ENCODE data around the gene KREMEN1.

Gene KREMEN1

GRCh38 chr22:29083933-29084591, 11.2 kb downstream of the KREMEN1 start:
- no peak overlapping the region for H3K4me2 ChIP-seq (ENCODE audit: low read depth, low read length)
- no peak overlapping the region for H2AFZ ChIP-seq (ENCODE audit: low read length)
- no peak overlapping the region for H3K27ac ChIP-seq (ENCODE audit: low read length)
- no peaks in the 10 kb centered on the region for H3K9me3 ChIP-seq (replicated peaks; ENCODE audit: insufficient read depth, low read length)
- H3K79me2 ChIP-seq (ENCODE audit: low read length): no peaks in the 10 kb centered on the region
- H3K4me1 ChIP-seq (ENCODE audit: low read length): no peaks in the 10 kb centered on the region
- TF ChIP-seq EZH2phosphoT487 (IDR thresholded peaks at IDR 0.05; ENCODE audit: low read length) (no peak), EZH2 (optimal IDR thresholded peaks at IDR 0.05; ENCODE audit: low read depth, low read length) (no peak), CTCF (IDR thresholded peaks at IDR 0.05; ENCODE audit: low read length) (no peak)
- H3F3A ChIP-seq (ENCODE audit: insufficient read depth, low read length): no peaks in the 10 kb centered on the region
- H3K4me3 ChIP-seq (ENCODE audit: low read length): no peak overlapping the region
- no peaks in the 10 kb centered on the region for H3K27me3 ChIP-seq (replicated peaks; ENCODE audit: insufficient read depth, low read length)
- H3K9ac ChIP-seq (ENCODE audit: low read length): no peak overlapping the region
- H3K9me2 ChIP-seq (replicated peaks; ENCODE audit: insufficient read depth, low read length): no peaks in the 10 kb centered on the region
- no peak for DNase-seq
- no peaks in the 10 kb centered on the region for H3K36me3 ChIP-seq (replicated peaks; ENCODE audit: insufficient read depth, low read length)
- no peaks in the 10 kb centered on the region for H4K20me1 ChIP-seq (ENCODE audit: insufficient read depth, low read length)

GRCh38 chr22:29087012-29087411, 14.2 kb downstream of the KREMEN1 start:
- no peaks in the 10 kb centered on the region for H3K9me2 ChIP-seq (replicated peaks; ENCODE audit: insufficient read depth, low read length)
- H3K4me1 ChIP-seq (ENCODE audit: low read length): no peaks in the 10 kb centered on the region
- H3K79me2 ChIP-seq (ENCODE audit: low read length): no peaks in the 10 kb centered on the region
- H2AFZ ChIP-seq (ENCODE audit: low read length): no peak overlapping the region
- H3K36me3 ChIP-seq (replicated peaks; ENCODE audit: insufficient read depth, low read length): no peaks in the 10 kb centered on the region
- H3K4me2 ChIP-seq (ENCODE audit: low read depth, low read length): no peak overlapping the region
- no peaks in the 10 kb centered on the region for H4K20me1 ChIP-seq (ENCODE audit: insufficient read depth, low read length)
- DNase-seq: no peak
- TF ChIP-seq EZH2phosphoT487 (IDR thresholded peaks at IDR 0.05; ENCODE audit: low read length) (no peak), CTCF (IDR thresholded peaks at IDR 0.05; ENCODE audit: low read length) (no peak), EZH2 (optimal IDR thresholded peaks at IDR 0.05; ENCODE audit: low read depth, low read length) (no peak)
- H3K9me3 ChIP-seq (replicated peaks; ENCODE audit: insufficient read depth, low read length): no peaks in the 10 kb centered on the region
- no peaks in the 10 kb centered on the region for H3K27me3 ChIP-seq (replicated peaks; ENCODE audit: insufficient read depth, low read length)
- no peak overlapping the region for H3K27ac ChIP-seq (ENCODE audit: low read length)
- H3K4me3 ChIP-seq (ENCODE audit: low read length): no peak overlapping the region
- no peaks in the 10 kb centered on the region for H3F3A ChIP-seq (ENCODE audit: insufficient read depth, low read length)
- H3K9ac ChIP-seq (ENCODE audit: low read length): no peak overlapping the region

GRCh38 chr22:29088809-29089208, 16.0 kb downstream of the KREMEN1 start:
- no peak for DNase-seq
- Histone ChIP-seq H3K9me3 (replicated peaks; ENCODE audit: insufficient read depth, low read length) (no peaks in the 10 kb centered on the region), H3K36me3 (replicated peaks; ENCODE audit: insufficient read depth, low read length) (no peaks in the 10 kb centered on the region), H3K79me2 (ENCODE audit: low read length) (no peaks in the 10 kb centered on the region), H3K4me3 (ENCODE audit: low read length) (no peak overlapping the region), H3F3A (ENCODE audit: insufficient read depth, low read length) (no peaks in the 10 kb centered on the region), H3K4me2 (ENCODE audit: low read depth, low read length) (no peak overlapping the region), H3K27me3 (replicated peaks; ENCODE audit: insufficient read depth, low read length) (no peaks in the 10 kb centered on the region), H3K27ac (ENCODE audit: low read length) (no peak overlapping the region), H2AFZ (ENCODE audit: low read length) (no peak overlapping the region), H3K9me2 (replicated peaks; ENCODE audit: insufficient read depth, low read length) (no peaks in the 10 kb centered on the region), H4K20me1 (ENCODE audit: insufficient read depth, low read length) (no peaks in the 10 kb centered on the region), H3K9ac (ENCODE audit: low read length) (no peak overlapping the region), H3K4me1 (ENCODE audit: low read length) (no peaks in the 10 kb centered on the region)
- TF ChIP-seq EZH2phosphoT487 (IDR thresholded peaks at IDR 0.05; ENCODE audit: low read length): no peak
- no peak for TF ChIP-seq EZH2 (optimal IDR thresholded peaks at IDR 0.05; ENCODE audit: low read depth, low read length)
- no peak for TF ChIP-seq CTCF (IDR thresholded peaks at IDR 0.05; ENCODE audit: low read length)

Data from MM.1S (cell line).